Esophagus mucosa (tissue), 1 donor: Measurements from ENCODE around the gene SIGLEC15. TPM values are rescaled to one million over a fixed set of nuclear protein-coding genes. Genes with fewer than 3 reads are reported as not detected.
A peak's percentile ranks its signal among the peaks of the same experiment; 100 is the strongest.
"Not testable (repeated sequence)": the region's sequence is repeated elsewhere in the genome, so short reads cannot be mapped to it uniquely, and the experiment has no call there.

Experiments
- ATAC-seq: fragments of 200-7000 bp; cut with Tn5 transposase; one replicate; pipeline ENCODE4 v1.9.1; 2020
- total RNA-seq: library from RNA; stranded (reverse); gene quantifications from one replicate; pipeline ENCODE4 v1.2.4, GENCODE V29; 2023
- donor health status: DM: yes; HTN: yes; CAD: no.

Gene SIGLEC15
- total RNA-seq, 1 donor from 2014 or later, result not detected

DNA sequence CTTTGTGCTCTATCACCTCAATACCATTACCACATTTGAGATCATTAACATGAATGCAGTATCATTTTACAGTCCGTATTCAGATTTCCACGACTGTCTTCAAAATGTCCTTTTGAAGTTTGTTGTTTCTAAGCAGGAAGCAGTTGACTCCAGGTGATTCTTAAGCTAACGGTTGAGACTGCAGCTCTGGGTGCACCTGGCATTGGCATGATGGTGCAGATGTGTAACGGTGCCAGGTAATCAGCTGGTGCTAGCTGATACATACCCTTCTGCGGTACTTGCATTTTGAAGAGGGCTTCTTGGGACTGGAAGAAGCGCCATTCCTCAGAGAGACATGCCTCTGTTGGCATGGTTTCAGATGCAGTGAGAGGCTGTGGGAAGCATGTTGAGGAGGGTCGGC, 19.5 kb downstream of the SIGLEC15 start:
- ATAC-seq, result no peak

DNA sequence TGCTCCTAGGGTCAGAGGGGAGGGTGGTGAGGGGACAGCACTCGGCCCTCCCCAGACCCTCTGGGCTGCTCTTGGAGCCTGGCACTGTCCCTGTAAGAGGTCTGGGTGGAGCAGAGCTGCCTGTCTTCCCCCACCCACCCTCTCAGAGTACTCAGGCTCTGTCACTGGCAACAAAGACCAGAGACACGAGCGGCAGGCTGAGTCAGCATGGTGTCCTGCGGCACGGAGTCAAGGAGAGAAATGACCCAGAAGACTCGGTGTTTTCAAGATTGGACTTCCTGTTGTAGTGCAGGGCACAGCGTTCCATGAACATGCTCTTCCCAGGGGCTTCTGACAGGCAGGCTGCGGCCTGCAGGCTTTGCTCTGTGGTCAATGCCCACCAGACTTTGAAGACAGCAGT, 19.9 kb downstream of the SIGLEC15 start:
- no peak for ATAC-seq

GRCh38 chr18:45847119-45847518, 21.6 kb downstream of the SIGLEC15 start:
- ATAC-seq, result no peak

DNA sequence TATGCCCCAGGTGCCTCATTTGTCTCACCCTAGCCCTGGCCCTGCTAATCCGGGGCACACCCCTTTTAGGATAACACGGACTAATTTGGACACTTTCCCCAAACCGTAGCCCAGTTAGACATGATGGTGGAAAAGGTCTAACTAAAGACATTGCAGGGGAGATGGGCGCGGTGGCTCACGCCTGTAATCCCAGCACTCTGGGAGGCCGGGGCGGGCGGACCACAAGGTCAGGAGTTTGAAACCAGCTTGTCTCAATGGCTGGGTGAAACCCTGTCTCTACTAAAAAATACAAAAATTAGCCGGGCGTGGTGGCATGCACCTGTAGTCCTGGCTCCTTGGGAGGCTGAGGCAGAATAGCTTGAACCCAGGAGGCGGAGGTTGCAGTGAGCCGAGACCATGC, 23.2 kb downstream of the SIGLEC15 start:
- ATAC-seq, result not testable (repeated sequence)

GRCh38 chr18:45849529-45849928, 24.1 kb downstream of the SIGLEC15 start:
- ATAC-seq, result no peak

DNA sequence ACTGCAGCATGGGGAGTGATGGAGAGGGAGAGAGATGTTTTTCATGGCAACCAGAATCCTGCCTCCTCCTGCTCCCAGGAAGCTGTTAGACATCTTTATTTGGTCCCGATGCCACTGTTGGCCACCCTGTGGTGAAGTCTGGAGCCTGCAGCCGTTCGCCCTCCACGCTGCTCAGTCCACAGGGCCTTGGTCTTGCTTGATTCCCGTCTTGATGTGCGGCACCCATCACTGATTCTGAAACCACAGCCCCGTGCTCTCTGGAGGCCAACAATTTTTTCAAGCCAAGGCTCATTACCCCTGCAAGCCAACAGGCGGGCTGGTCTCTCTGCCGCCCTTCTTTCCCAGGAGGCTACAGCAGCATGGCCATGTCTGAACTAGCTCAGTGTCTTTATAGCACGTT, 24.5 kb downstream of the SIGLEC15 start:
- ATAC-seq, result peak; percentile 48

DNA sequence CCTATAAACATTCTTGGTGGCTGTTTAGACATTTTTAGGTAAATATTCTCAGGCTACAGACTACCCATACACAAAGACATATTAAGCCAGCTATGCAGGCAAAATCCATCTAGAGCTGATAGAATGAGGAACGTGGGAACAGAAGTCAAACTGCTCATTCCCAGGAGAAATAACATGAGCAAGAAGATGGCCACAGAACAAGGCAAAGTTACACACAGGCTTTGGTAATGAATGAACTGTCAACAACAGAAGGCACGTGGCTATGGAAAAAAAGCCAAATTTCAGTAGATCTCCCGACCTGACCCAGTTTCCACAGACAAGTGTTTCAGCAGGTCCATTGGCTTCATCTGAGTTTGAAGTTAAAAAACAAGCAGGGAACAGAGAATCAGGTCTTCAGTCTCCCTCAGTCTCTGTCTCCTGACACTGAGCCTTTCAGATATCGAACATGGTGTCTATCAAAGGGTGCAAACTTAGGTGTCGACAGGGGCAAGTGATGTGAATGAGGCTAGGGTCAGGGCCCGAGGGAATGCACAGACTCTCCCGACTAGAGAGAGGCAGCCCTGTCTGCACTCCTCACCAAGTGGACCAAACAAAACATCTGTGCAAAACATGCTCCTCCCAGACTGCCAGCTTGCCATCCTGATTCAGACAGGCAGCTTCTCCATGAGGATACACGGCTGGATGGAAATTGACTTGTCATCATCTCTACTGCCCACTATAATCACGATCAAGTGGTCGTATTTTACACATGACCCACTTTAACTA, 25.9 kb downstream of the SIGLEC15 start:
- no peak for ATAC-seq

- ATAC-seq, result no peak
Measured at GRCh38 chr18:45852631-45853030, 27.2 kb downstream of the SIGLEC15 start.

DNA sequence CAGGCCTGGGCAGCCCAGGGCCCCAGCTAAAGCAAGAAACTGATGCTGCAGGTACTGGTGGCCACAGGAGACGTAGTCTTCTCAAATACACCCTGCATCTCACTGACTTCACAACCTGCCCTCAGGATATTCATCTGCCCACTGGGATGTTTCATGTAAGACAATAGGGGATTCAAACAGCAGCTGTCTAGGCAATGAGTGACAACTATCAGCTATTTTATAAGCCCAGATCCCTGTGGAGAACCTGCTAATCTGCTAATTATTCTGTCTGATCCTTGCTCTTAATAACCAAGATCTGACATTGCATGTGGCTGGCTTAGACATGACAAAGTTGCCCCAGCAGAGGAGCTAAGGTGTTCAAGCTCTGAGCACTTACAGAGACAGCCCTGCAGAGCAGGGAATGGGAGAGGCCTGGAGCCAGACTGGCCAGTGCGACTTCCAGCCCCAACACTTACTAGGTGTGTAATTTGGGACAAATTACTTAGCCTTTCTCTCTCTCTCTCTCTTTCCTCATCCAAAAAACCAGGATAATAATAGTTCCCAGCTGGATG, 28.6 kb downstream of the SIGLEC15 start:
- no peak for ATAC-seq

- no peak for ATAC-seq
Measured at GRCh38 chr18:45856531-45856930, 31.1 kb downstream of the SIGLEC15 start.

- ATAC-seq, result no peak
Measured at GRCh38 chr18:45859334-45859733, 33.9 kb downstream of the SIGLEC15 start.

GRCh38 chr18:45860492-45860891, 35.0 kb downstream of the SIGLEC15 start:
- ATAC-seq, result no peak

DNA sequence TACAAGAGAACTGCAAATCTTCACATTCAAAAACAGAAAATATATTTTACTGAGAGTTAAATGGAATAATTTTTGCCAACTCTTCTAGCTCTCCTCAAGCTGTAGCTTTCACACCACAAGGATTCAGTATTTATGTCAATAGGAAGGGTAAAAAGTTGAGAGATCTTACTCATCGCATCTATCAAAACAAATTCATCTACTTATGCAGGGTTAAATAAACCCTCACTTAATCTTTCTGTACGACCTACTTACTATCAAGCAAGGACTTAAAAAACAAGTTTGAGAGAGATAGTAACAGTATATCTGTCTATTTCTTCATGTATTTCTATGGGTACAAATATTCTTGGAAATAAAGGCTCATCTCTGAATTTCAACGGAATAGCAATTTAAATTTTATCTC, 35.5 kb downstream of the SIGLEC15 start:
- no peak for ATAC-seq

GRCh38 chr18:45861926-45862325, 36.5 kb downstream of the SIGLEC15 start:
- ATAC-seq, result no peak

DNA sequence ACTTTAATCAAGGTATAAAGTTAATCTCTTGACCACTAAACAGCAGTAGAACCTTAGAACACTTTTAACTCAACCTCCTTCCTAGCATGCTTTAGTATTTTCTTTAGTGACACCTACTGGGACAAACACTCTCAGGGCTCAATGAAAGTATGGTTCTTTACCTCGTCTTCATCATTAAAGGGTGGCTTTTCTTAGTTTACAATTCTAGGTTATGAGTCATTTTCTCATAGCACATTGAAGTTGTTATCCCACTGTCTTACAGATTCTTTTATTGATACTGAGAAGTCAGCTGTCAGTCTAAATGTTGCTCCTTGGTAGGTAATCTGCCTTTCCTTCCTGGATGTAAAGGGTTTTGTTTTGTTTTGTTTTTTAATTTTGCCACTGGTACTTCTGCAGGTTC, 38.0 kb downstream of the SIGLEC15 start:
- no peak for ATAC-seq

- no peak for ATAC-seq
Measured at GRCh38 chr18:45864081-45864480, 38.6 kb downstream of the SIGLEC15 start.

GRCh38 chr18:45865466-45865865, 40.0 kb downstream of the SIGLEC15 start:
- no peak for ATAC-seq

DNA sequence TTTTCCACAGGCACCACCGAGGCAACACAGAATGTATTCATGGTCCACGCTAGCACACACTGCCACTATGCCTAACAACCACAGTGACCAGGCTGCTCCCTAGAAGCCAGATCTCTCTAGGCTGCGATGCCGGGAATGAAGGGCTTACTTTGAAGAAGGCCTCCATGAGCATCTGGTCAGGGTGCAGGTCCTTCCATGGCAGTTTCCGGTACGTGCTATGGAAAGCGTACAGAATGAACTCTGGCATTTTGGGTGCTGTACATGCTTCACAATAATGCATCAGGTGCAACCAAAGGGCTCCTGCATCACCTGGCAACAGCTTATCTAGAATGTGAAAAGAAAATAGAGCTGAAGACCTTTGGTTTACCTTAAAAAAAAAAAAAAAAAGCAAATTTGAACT, 44.9 kb downstream of the SIGLEC15 start:
- ATAC-seq, result no peak

- no peak for ATAC-seq
Measured at GRCh38 chr18:45871431-45872084, 46.1 kb downstream of the SIGLEC15 start.

DNA sequence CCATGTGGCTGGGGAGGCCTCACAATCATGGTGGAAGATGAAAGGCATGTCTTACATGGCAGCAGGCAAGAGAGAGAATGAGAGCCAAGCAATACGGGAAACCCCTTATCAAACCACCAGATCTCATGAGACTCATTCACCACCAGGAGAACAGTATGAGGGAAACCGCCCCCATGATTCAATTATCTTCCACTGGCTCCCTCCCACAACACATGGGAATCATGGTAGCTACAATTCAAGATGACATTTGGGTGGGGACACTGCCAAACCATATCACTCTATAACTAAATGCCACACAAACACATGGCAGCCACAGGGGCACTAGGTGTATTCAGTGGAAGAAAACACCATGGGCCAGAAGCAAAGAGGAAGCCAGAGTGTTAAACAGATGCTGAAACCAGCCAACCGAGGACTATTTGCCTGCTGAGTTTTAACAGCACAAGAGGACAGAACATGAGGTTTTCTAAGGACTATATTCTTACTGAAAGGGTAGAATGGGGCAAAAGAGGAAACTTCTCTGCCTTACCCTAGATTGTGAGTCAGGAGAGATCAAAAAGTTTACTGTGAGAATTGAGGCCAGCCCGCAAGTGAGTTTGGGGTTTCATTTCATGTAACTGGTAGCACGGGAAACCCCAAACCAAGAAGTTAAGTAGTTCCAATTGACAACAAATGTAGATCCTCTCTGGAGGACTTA, 49.2 kb downstream of the SIGLEC15 start:
- peak; percentile 22 for ATAC-seq

GRCh38 chr18:45876161-45876560, 50.7 kb downstream of the SIGLEC15 start:
- ATAC-seq, result no peak

- ATAC-seq, result no peak
Measured at GRCh38 chr18:45877403-45877802, 51.9 kb downstream of the SIGLEC15 start.
